Neural crest cell (in vitro differentiated cells): ENCODE results near the gene KRTAP2-4. TPM values are rescaled to one million over a fixed set of nuclear protein-coding genes. Genes with fewer than 3 reads are reported as not detected.
"Not testable (repeated sequence)": the region's sequence is repeated elsewhere in the genome, so short reads cannot be mapped to it uniquely, and the experiment has no call there.

ENCODE experiments used
- DNase-seq: peaks from one replicate; pipeline ENCODE4 v3.0.0; 2021; ENCODE audit warnings: low read depth, mixed read lengths, low spot score
- H3K27ac Mint-ChIP-seq: one replicate; pipeline ENCODE4 v1.8.0; 2021; ENCODE audit warnings: mild to moderate bottlenecking, mixed read lengths; ENCODE audit not compliant: unreplicated experiment
- H3K27me3 Mint-ChIP-seq: 2 replicates; pipeline ENCODE4 v1.8.0; 2021; ENCODE audit warnings: low read depth, mild to moderate bottlenecking, mixed read lengths
- H3K36me3 Mint-ChIP-seq: 2 replicates; pipeline ENCODE4 v1.8.0; 2021; ENCODE audit warnings: low read depth, mild to moderate bottlenecking, mixed read lengths
- H3K4me1 Mint-ChIP-seq: 2 replicates; pipeline ENCODE4 v1.8.0; 2021; ENCODE audit warnings: mixed read lengths
- H3K4me3 Mint-ChIP-seq: one replicate; pipeline ENCODE4 v1.8.0; 2021; ENCODE audit warnings: mild to moderate bottlenecking, mixed read lengths
- H3K9me3 Mint-ChIP-seq: 2 replicates; pipeline ENCODE4 v1.8.0; 2021; ENCODE audit warnings: mixed read lengths
- CTCF ChIP-seq: fragments of 200-600 bp; sonication (generic); conservative IDR thresholded peaks from 2 replicates; pipeline ENCODE4 v1.5.0; 2021; ENCODE audit warnings: antibody characterized with exemption, mild to moderate bottlenecking
- total RNA-seq: library from RNA; stranded (reverse); gene quantifications from 2 replicates; pipeline ENCODE4 v1.2.1, GENCODE V29; 2021

Gene KRTAP2-4
- total RNA-seq, 1 donor from 2014 or later, result not detected

- Mint-ChIP-seq H3K36me3 (no peaks in the 10 kb centered on the region), H3K4me3 (no peak overlapping the region), H3K9me3 (no peaks in the 10 kb centered on the region), H3K27ac (no peak overlapping the region), H3K27me3 (peaks cover 17% of the 10 kb centered on the region), H3K4me1 (no peaks in the 10 kb centered on the region)
- DNase-seq, result no peak
- no peak for TF ChIP-seq CTCF
These were observed 6.1 kb upstream of the KRTAP2-4 start for GRCh38 chr17:41071606-41072360.

- Mint-ChIP-seq H3K27me3 (no peaks in the 10 kb centered on the region), H3K4me1 (no peaks in the 10 kb centered on the region), H3K27ac (no peak overlapping the region), H3K9me3 (no peaks in the 10 kb centered on the region), H3K4me3 (no peak overlapping the region), H3K36me3 (no peaks in the 10 kb centered on the region)
- no peak for TF ChIP-seq CTCF
- DNase-seq, result no peak
These were observed 3.4 kb upstream of the KRTAP2-4 start for GRCh38 chr17:41069031-41069430.

DNA sequence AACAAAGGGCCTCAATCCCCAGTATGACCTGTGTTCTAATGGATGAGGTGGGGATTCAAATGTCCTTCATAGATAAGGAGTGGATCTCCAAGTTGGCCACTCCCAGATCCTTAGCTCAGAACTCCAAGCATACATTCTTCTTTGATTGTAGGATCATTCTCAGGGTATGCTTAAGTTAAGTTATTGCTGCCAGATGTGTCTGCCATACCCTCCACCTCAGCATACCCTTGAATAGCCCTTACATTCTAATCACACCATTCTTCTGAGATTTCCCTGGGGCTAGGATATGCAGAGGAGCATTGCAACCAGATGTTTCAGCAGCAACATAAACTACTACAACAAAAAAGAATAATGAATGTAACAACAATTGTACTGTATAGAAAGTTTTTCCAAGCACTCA is 1.6 kb upstream of the KRTAP2-4 start:
- H3K27ac Mint-ChIP-seq, result no peak overlapping the region
- no peak overlapping the region for H3K4me3 Mint-ChIP-seq
- no peaks in the 10 kb centered on the region for H3K27me3 Mint-ChIP-seq
- no peak for TF ChIP-seq CTCF
- DNase-seq, result no peak
- no peaks in the 10 kb centered on the region for H3K9me3 Mint-ChIP-seq
- H3K36me3 Mint-ChIP-seq, result no peaks in the 10 kb centered on the region
- no peaks in the 10 kb centered on the region for H3K4me1 Mint-ChIP-seq

DNA sequence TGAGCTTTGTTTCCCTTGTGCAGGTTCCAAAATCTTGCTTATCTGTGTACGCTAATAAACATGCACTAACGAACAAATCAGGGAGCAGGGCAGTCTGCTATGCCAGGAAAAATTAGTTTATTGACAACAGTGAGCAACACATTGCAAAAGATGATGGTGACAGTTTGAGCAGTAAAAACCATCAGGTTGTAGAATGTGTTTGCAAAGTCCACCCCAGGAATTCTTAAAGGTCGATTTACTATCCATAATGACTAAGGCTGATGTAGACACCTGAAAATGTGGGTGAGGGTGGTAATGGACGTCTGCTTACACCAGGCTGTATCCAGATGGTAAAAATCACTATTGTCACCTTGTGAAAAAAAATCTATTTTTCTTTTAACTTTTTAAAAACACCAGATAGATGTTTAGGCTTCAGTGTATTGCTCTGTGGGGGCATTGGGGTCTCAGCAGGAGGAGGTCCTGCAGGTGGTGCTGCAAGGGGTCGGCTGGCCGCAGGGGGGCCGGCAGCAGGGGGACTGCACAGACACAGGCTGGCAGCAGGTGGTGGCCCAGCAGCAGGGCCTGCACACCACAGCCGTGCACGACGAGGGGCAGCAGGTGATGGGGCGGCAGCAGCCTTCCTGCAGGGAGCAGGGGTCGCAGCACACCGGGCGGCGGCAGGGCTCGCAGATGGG is 526 bp downstream of the KRTAP2-4 start:
- not testable (repeated sequence) for H3K27ac Mint-ChIP-seq, H3K4me1 Mint-ChIP-seq, H3K4me3 Mint-ChIP-seq

GRCh38 chr17:41064301-41064700 is 1.4 kb downstream of the KRTAP2-4 start:
- Mint-ChIP-seq H3K4me3 (no peak overlapping the region), H3K9me3 (no peaks in the 10 kb centered on the region), H3K4me1 (peaks cover 6% of the 10 kb centered on the region), H3K27me3 (no peaks in the 10 kb centered on the region), H3K36me3 (no peaks in the 10 kb centered on the region), H3K27ac (no peak overlapping the region)
- no peak for TF ChIP-seq CTCF
- no peak for DNase-seq

More for the DNA sequence above, 526 bp downstream of the KRTAP2-4 start:
- not testable (repeated sequence) for H3K36me3 Mint-ChIP-seq, H3K27me3 Mint-ChIP-seq, H3K9me3 Mint-ChIP-seq, DNase-seq

DNA sequence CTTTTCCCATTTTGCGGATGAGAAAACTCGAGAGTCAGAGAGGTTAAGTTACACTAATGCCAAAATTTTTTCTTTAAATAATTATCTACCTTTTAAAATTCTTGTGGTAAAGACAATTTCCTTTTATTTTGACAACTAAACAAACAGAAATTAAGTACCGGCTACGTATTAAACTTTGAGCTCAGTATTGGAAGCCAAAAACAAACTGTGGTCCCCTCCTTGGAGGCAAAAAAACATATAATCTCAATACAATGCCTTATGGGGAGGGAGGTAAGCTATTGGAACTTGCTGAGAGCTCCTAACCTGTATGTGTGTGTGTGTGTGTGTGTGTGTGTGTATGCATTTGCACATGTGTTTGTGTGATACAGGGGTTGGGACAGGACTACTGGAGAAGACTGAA is 2.2 kb downstream of the KRTAP2-4 start:
- Mint-ChIP-seq H3K27me3 (no peaks in the 10 kb centered on the region), H3K4me3 (no peak overlapping the region), H3K9me3 (no peaks in the 10 kb centered on the region), H3K4me1 (peaks cover 8% of the 10 kb centered on the region), H3K36me3 (no peaks in the 10 kb centered on the region), H3K27ac (no peak overlapping the region)
- no peak for TF ChIP-seq CTCF
- no peak for DNase-seq
